GM12864 (cell line): ENCODE data around the gene IBSP.
A peak's percentile ranks its signal among the peaks of the same experiment; 100 is the strongest.

Experiments
- DNase-seq: peaks from one replicate; pipeline ENCODE4 v3.0.0-alpha.2; 2011; ENCODE audit warnings: low read depth
- H3K4me3 ChIP-seq: 2 replicates; pipeline ENCODE4 v1.5.1; 2011; ENCODE audit warnings: mild to moderate bottlenecking, low read depth, low read length, control low read depth
- TF ChIP-seq, protein P1 (sequence below): IDR thresholded peaks from 2 replicates; pipeline ENCODE4 v1.5.1; 2011; ENCODE audit warnings: low read depth, mild to moderate bottlenecking, moderate library complexity, low read length, control low read depth, inconsistent platforms; ENCODE audit errors: missing control alignments

IBSP gene

GRCh38 chr4:87835197-87835596 is 35.8 kb downstream of the IBSP start:
- TF ChIP-seq, protein P1, sequence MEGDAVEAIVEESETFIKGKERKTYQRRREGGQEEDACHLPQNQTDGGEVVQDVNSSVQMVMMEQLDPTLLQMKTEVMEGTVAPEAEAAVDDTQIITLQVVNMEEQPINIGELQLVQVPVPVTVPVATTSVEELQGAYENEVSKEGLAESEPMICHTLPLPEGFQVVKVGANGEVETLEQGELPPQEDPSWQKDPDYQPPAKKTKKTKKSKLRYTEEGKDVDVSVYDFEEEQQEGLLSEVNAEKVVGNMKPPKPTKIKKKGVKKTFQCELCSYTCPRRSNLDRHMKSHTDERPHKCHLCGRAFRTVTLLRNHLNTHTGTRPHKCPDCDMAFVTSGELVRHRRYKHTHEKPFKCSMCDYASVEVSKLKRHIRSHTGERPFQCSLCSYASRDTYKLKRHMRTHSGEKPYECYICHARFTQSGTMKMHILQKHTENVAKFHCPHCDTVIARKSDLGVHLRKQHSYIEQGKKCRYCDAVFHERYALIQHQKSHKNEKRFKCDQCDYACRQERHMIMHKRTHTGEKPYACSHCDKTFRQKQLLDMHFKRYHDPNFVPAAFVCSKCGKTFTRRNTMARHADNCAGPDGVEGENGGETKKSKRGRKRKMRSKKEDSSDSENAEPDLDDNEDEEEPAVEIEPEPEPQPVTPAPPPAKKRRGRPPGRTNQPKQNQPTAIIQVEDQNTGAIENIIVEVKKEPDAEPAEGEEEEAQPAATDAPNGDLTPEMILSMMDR = no peak
- no peak for DNase-seq
- H3K4me3 ChIP-seq = no peak overlapping the region

DNA sequence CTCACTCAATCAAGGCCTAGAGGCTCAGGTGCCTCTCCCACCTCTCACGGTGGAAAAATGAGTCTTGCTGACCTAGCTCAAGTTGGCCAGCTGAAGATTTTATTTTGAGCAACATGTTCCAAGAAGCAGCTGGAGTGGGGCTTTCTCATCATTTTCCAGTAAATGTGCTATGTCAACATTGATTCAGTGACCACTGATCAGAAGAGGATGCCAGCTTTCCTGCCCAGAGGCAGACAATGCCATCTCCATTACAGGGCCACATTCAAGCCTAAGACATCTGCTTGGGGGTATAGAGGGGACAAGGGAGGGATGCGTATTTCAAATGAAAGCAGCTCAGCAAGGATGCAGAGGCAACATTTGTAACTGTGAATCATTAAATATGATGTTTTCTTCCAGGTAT is 36.4 kb downstream of the IBSP start:
- DNase-seq = no peak
- H3K4me3 ChIP-seq = no peak overlapping the region
- TF ChIP-seq, protein P1 = no peak

DNA sequence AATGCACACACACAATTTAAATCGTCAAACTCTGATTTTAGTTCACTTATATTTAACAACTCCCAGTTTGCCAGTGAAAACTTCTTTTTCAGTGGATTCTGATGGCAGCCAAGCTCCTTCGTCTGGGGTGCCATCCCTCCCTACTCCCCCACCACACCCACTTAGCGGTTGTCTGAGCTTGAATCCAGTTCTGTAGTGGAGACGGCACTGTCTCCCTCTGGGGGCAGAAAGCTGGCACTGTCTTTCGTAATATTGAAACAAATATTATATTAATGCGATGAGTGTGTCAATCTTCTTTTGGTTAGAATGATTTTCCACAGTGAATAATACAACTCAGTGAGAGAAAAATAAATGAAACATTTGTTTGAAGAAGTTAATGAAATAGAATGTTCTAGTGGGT is 38.9 kb downstream of the IBSP start:
- no peak for DNase-seq
- TF ChIP-seq, protein P1 = peak; percentile 40
- H3K4me3 ChIP-seq = no peak overlapping the region

DNA sequence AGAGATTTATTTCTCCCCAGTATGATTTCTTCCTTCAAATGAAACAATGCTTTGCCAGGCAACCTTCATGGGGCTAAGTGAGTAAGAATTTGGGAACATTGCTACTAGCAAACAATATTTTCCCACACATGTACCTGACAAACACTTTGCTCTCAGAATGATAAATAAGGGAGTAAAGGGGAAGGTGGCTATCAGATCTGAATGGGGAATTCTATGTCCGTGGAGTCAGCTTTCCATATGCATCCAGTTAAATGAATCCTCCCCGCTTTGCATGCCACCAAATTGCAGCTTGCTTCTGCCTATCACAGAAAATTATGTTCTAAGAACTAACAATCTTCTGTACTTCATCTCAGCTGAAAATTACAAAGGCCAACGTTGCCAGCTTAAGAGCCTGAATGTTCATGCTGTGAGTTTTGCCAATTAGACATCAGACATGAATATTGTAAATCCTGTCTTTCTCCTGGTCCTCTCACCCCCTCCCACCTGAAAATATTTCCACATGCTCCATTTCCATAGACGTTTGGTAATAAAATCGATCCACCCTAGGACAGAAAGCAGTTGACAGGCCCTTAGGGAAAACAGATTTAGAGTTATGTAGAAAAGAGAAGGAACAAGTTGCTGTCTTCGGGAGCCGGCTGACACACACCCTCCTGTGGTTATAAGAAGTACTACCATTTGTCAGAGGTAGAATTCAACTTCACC is 39.7 kb downstream of the IBSP start:
- no peak for DNase-seq
- H3K4me3 ChIP-seq = no peak overlapping the region
- TF ChIP-seq, protein P1 = peak; percentile 57

GRCh38 chr4:87839592-87839946 is 40.2 kb downstream of the IBSP start:
- no peak for DNase-seq
- TF ChIP-seq, protein P1 = no peak
- H3K4me3 ChIP-seq = no peak overlapping the region

GRCh38 chr4:87840149-87840548 is 40.8 kb downstream of the IBSP start:
- TF ChIP-seq, protein P1 = no peak

DNA sequence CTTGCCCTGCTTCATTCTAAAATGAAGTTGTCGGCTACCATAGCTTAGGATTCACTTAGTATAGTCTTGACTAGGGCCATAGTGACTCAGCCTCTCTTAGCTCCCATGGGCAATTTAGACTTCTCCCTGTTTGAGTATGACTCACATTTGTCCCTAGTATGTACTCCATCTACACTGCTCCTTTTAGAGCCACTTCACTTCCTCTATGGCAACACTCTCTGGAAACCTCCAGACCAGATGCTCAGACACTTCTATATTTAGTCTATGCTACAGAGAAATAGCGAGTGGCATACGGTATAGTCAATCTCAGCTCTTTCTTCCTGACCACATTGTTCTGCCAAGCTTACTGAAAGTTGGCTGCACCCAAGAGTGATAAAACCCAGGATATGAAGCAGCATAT is 44.6 kb downstream of the IBSP start:
- TF ChIP-seq, protein P1 = no peak

More at GRCh38 chr4:87840149-87840548, 40.8 kb downstream of the IBSP start:
- DNase-seq = no peak
- H3K4me3 ChIP-seq = no peak overlapping the region

More for the DNA sequence above, 44.6 kb downstream of the IBSP start:
- no peak overlapping the region for H3K4me3 ChIP-seq
- no peak for DNase-seq
